ENCODE data around the gene GSG1L.

DNA sequence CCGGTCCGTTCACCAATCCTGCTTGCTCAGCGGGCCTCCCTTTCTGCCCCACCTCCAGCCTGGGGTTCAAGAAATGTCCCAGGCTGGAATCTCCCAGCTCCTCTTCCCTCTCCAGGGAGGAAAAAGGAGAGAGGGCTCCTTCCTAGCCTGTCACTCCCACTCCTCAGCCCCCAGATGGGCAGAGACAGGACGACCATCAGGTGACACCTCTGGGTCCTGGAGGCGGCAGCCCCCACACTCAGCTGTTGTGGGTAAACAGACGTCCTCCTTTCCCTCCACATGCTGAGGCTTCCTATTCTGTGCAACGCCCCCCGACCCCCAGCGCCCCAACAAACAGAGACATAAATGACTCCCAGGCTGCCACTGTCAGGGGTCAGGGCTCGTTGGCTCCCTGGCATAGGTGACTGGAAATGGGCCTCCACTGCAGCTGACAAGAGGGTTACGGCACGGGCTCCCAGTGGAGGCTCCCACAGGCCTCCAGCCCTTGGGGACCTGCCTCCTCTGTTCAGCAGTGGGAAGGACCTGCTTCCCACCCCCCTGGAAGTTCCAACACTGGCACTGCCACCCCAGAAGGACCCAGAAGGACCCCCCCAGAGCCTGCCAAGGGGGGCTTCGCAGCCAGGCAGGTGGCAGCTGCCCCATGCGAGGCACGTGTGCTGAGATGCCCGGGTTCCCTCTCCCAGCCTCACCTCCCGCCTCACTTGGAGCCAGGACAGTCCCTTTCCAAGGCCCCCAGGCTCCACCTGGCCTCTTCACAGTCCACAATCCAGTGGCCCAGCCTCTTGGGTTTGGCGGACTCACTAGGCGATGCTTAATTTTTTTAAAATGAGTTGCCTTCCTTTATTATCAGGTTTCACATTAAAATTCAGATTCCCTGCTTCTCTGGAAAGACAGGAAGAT is 281.3 kb downstream of the GSG1L start:
- TF ChIP-seq CTCF (IDR thresholded peaks at IDR 0.05) (no peak), POLR2A (IDR thresholded peaks at IDR 0.05) (no peak)

All from adrenal gland (tissue), 5 donors.